Stimulated activated CD8-positive, alpha-beta memory T cell treated with anti-CD3 and anti-CD28 coated beads, Interleukin-4, amount 100 ng/mL, for 1 hour (primary cell): ENCODE measurements around the gene ERP27.

ENCODE experiments used
- DNase-seq, 2 donors: peaks; one replicate each; pipeline ENCODE4 v3.0.0-alpha.2; 2020; ENCODE audit warnings: low read depth in 2 of 2, low spot score in 1 of 2

Gene ERP27

GRCh38 chr12:14871886-14872285 is 66.5 kb downstream of the ERP27 start:
- no peak for DNase-seq

DNA sequence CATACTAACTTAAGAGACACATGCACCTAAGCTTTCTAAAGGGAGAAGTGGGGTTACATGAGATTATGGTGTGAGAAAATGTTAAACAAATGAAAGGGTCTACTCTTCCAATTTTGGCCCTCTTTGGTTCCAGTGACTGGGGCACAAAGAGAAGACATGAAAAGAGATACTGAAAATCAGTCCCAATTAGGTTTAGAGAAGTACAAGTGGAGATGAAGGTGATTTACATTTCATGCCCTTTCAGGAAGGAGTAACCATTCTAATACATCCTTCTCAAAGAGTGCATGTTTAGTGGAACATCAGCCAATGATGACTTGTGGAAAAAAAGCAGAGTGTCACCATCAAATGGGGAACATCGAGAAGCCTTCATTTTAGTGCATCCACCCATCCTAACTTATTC is 67.1 kb downstream of the ERP27 start:
- DNase-seq: no peak

DNA sequence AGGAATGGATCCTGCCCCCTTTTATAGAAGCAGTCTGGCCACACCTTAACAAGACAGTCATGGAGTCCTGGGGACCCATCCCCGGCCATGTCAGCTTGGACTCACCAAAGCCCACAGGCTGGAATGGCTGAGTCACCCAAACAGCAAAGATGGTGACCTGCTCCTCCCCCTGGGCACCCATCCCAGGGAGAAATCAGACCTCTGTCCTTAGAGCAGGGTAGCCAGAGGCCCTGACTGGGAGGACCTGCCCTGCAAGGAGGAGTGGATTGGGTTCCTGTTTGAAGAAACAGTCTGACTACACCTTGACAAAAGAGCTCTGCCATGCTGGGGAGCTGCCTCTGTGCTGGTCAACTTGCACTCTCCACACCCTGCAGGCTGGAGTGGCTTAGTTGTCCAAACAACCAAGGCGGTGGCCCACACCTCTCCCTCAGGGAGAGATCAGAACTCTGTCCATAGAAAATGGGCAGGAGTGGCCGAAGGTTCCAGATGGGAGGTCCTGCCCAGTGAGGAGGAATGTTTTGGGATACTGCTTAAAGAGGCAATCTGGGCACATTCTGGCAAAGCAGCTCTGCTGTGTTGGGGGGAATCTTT is 69.3 kb downstream of the ERP27 start:
- no peak for DNase-seq
